A673 (cell line): ENCODE measurements around the gene ATG4B. TPM values are rescaled to one million over a fixed set of nuclear protein-coding genes. Genes with fewer than 3 reads are reported as not detected.

ENCODE experiments used
- BruUV-seq: library from RNA; stranded (reverse); fragments of 400-500 nt; replicated peaks from 2 replicates; lab custom pipeline; 2021; lab: Mats Ljungman, UMichigan
- CTCF ChIA-PET: fragments of 300-600 bp; sonication (Branson Sonifier 250); formaldehyde crosslinking; loops from one replicate; lab custom pipeline; 2022; ENCODE audit warnings: antibody characterized with exemption; lab: Charles Lee
- POLR2A ChIA-PET: fragments of 300-600 bp; sonication (Branson Sonifier 250); formaldehyde crosslinking; loops from one replicate; lab custom pipeline; 2022; ENCODE audit warnings: antibody characterized with exemption; ENCODE audit not compliant: low non-redundant PET; lab: Charles Lee
- DNase-seq: peaks from one replicate; pipeline ENCODE4 v3.0.0-alpha.2; 2015; ENCODE audit warnings: low spot score
- H3K27ac ChIP-seq: fragments of 200-600 bp; sonication (generic); 2 replicates; pipeline ENCODE4 v1.5.1; 2016; ENCODE audit warnings: mixed run types, low read depth, mild to moderate bottlenecking, mixed read lengths, antibody characterized with exemption, low read length; ENCODE audit not compliant: poor library complexity, severe bottlenecking
- H3K27me3 ChIP-seq: fragments of 200-600 bp; sonication (generic); replicated peaks from 2 replicates; pipeline ENCODE4 v1.6.1; 2017; ENCODE audit warnings: mixed run types, low read depth, mild to moderate bottlenecking, mixed read lengths, antibody characterized with exemption, low read length; ENCODE audit not compliant: insufficient read depth, poor library complexity
- H3K36me3 ChIP-seq: fragments of 200-600 bp; sonication (generic); 2 replicates; pipeline ENCODE4 v1.6.1; 2016; ENCODE audit warnings: mixed run types, mild to moderate bottlenecking, mixed read lengths, antibody characterized with exemption, low read length; ENCODE audit not compliant: insufficient read depth, poor library complexity, severe bottlenecking
- H3K4me1 ChIP-seq: fragments of 200-600 bp; sonication (generic); 2 replicates; pipeline ENCODE4 v1.6.1; 2017; ENCODE audit warnings: mixed run types, mild to moderate bottlenecking, mixed read lengths, antibody characterized with exemption, low read length; ENCODE audit not compliant: insufficient read depth, poor library complexity, severe bottlenecking
- H3K4me3 ChIP-seq: fragments of 200-600 bp; sonication (generic); 2 replicates; pipeline ENCODE4 v1.5.1; 2016; ENCODE audit warnings: low read depth, mixed run types, mild to moderate bottlenecking, mixed read lengths, low read length; ENCODE audit not compliant: poor library complexity, severe bottlenecking
- H3K9me3 ChIP-seq: fragments of 200-600 bp; sonication (generic); 2 replicates; pipeline ENCODE4 v1.6.1; 2016; ENCODE audit warnings: mixed run types, low read depth, mild to moderate bottlenecking, mixed read lengths, antibody characterized with exemption, low read length; ENCODE audit not compliant: poor library complexity, severe bottlenecking
- EZH2 ChIP-seq: fragments of 200-600 bp; sonication (generic); IDR thresholded peaks from 2 replicates; pipeline ENCODE4 v1.6.1; 2017; ENCODE audit warnings: borderline replicate concordance, low read depth, mild to moderate bottlenecking, mixed read lengths, antibody characterized with exemption, low read length; ENCODE audit not compliant: poor library complexity, severe bottlenecking
- intact Hi-C: fragments of 100-400 bp; cut with micrococcal nuclease; formaldehyde crosslinking; loops from one replicate; pipeline ENCODE4 v1.10.0; 2022; ENCODE audit not compliant: unreplicated experiment
- total RNA-seq: library from RNA; stranded (reverse); gene quantifications from 2 replicates; pipeline ENCODE4 v1.2.3, GENCODE V29; 2021
- TF ChIP-seq, protein P1 (sequence below): fragments of 300-800, 200-600 bp; sonication (generic); conservative IDR thresholded peaks from 2 replicates; pipeline ENCODE4 v1.5.1; 2017; ENCODE audit warnings: low read depth, mild to moderate bottlenecking, antibody characterized with exemption, low read length, moderate library complexity, mixed read lengths

ATG4B gene
- total RNA-seq, 1 experiment from 2014 or later: 102 TPM

DNA sequence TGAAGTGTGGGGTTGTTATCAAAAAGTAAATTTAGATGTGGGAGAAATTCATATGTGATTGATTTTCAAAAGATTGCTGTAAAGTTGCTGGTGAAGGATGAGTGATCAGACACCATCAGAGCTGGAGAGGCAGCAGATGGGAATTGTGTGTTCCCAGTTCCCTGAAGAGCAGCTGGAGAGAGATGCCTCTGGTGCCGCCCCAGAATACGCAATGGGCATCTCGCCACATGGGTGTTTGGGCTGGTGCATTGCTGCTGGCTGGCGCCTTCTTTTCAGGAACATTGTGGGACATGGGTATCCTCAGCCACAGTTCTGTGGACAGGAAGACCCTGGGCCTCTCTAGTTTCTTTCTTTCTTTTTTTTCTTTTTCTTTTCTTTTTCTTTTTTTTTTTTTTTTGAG is 11.9 kb downstream of the ATG4B start:
- POLR2A ChIA-PET: no interaction called here
- Histone ChIP-seq H3K4me1 (no peaks in the 10 kb centered on the region), H3K27me3 (no peaks in the 10 kb centered on the region), H3K27ac (no peak overlapping the region), H3K36me3 (peaks cover 25% of the 10 kb centered on the region), H3K4me3 (no peak overlapping the region), H3K9me3 (no peaks in the 10 kb centered on the region)
- intact Hi-C loops: no loop called here
- no peak for DNase-seq
- TF ChIP-seq, protein P1, sequence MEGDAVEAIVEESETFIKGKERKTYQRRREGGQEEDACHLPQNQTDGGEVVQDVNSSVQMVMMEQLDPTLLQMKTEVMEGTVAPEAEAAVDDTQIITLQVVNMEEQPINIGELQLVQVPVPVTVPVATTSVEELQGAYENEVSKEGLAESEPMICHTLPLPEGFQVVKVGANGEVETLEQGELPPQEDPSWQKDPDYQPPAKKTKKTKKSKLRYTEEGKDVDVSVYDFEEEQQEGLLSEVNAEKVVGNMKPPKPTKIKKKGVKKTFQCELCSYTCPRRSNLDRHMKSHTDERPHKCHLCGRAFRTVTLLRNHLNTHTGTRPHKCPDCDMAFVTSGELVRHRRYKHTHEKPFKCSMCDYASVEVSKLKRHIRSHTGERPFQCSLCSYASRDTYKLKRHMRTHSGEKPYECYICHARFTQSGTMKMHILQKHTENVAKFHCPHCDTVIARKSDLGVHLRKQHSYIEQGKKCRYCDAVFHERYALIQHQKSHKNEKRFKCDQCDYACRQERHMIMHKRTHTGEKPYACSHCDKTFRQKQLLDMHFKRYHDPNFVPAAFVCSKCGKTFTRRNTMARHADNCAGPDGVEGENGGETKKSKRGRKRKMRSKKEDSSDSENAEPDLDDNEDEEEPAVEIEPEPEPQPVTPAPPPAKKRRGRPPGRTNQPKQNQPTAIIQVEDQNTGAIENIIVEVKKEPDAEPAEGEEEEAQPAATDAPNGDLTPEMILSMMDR: no peak
- TF ChIP-seq EZH2: no peak
- BruUV-seq: no TSS peak
- CTCF ChIA-PET: no interaction called here

DNA sequence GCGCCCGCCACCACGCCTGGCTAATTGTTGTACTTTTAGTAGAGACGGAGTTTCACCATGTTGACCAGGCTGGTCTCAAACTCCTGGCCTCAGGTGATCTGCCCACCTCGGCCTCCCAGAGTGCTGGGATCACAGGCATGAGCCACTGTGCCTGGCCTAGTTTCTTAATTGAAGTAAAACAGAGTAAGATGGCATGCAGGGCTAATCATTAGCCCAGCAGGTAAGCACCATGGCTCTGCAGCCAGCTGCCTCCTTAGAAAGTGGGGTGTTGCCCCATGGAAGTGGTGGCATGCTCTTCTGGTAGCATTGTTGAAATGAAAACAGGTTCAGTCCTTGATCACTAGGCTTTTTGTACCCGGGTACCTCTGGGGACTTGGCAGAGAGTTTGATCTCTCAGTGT is 12.4 kb downstream of the ATG4B start:
- no peaks in the 10 kb centered on the region for H3K4me1 ChIP-seq
- no peak for TF ChIP-seq EZH2
- TF ChIP-seq, protein P1: no peak
- CTCF ChIA-PET: no interaction called here
- H3K27ac ChIP-seq: no peak overlapping the region
- H3K4me3 ChIP-seq: no peak overlapping the region
- no peak for DNase-seq
- H3K27me3 ChIP-seq: no peaks in the 10 kb centered on the region
- H3K36me3 ChIP-seq: peaks cover 31% of the 10 kb centered on the region
- POLR2A ChIA-PET: no interaction called here
- intact Hi-C loops: no loop called here
- BruUV-seq: no TSS peak
- no peaks in the 10 kb centered on the region for H3K9me3 ChIP-seq

DNA sequence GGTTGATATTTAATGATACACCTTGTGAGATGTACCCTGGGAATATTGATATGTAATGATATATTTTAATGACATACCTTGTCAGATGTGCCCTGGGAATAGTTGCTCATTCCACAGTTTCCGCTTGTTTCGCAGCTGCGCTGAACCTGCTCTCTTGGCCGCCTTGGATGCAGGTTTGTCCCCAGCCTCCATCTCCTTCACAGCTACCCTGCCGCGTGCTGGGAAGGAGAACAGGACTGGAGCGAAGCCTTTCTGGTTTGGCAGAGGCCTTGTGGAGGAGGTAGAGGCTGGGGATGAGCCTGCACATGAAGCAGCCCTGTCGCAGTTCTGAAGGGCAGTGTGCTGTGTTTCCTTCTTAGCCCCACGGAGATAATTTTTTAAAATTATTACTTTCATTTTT is 14.6 kb downstream of the ATG4B start:
- DNase-seq: no peak
- ChIA-PET CTCF (no interaction called here), POLR2A (no interaction called here)
- H3K27ac ChIP-seq: no peak overlapping the region
- H3K4me3 ChIP-seq: no peak overlapping the region
- peaks cover 44% of the 10 kb centered on the region for H3K36me3 ChIP-seq
- intact Hi-C loops: no loop called here
- no peaks in the 10 kb centered on the region for H3K27me3 ChIP-seq
- BruUV-seq: no TSS peak
- H3K4me1 ChIP-seq: no peaks in the 10 kb centered on the region
- no peak for TF ChIP-seq EZH2
- TF ChIP-seq, protein P1: no peak
- no peaks in the 10 kb centered on the region for H3K9me3 ChIP-seq
